Posterior vena cava (tissue), 2 donors: ENCODE results near the gene OR7A10. TPM values are rescaled to one million over a fixed set of nuclear protein-coding genes. Genes with fewer than 3 reads are reported as not detected.
"Not testable (repeated sequence)": the region's sequence is repeated elsewhere in the genome, so short reads cannot be mapped to it uniquely, and the experiment has no call there.

ENCODE experiments used
- DNase-seq: peaks from one replicate; pipeline ENCODE4 v3.0.0-alpha.2; 2020; ENCODE audit warnings: low spot score
- intact Hi-C, 2 donors: fragments of 100-400 bp; cut with DNase I; formaldehyde crosslinking; loops; one replicate each; pipeline versions ENCODE4 v1.14.1 to v1.14.2; 2022 to 2023
- total RNA-seq, 2 donors: library from RNA; stranded (reverse); fragmentation: NEBNext Ultra II Directional; extraction: Animal tissue kit (Norgen Biotek cat#: 25700); gene quantifications; one replicate each; pipeline ENCODE4 v1.2.1, GENCODE V29; 2021
- donor health status: DM: yes; HTN: yes; CAD: no.
- donor health status: DM: yes; HTN: yes; CAD: no.

The OR7A10 gene
- total RNA-seq, 2 donors from 2014 or later = not detected

- intact Hi-C loops = no loop called here
- DNase-seq = no peak
These were observed 50.0 kb downstream of the OR7A10 start for GRCh38 chr19:14798760-14799159.

GRCh38 chr19:14796021-14796420 lies 52.7 kb downstream of the OR7A10 start:
- no peak for DNase-seq
- intact Hi-C loops = no loop called here

- no peak for DNase-seq
- intact Hi-C loops = no loop called here
These were observed 53.5 kb downstream of the OR7A10 start for GRCh38 chr19:14795078-14795721.

- intact Hi-C loops, DNase-seq: not testable (repeated sequence)
These were observed 56.5 kb downstream of the OR7A10 start for GRCh38 chr19:14792250-14792649.

Other genes with a start within 250 kb of the OR7A10 start
- gene ADGRE3, start 174.1 kb downstream of the OR7A10 start, total RNA-seq = under 1 TPM in 1 of 2 donors, not detected in 1; 0.23 TPM
- gene ZNF333, start 158.9 kb downstream of the OR7A10 start, total RNA-seq = 10 to 100 TPM; 17.5 to 20.3 TPM
- gene ADGRE2, start 70.4 kb downstream of the OR7A10 start, total RNA-seq = 1 to 10 TPM; 4.0 to 4.3 TPM
- not detected for gene OR7A5, start 13.7 kb downstream of the OR7A10 start, total RNA-seq
- not detected for gene OR7C1, start 13.7 kb downstream of the OR7A10 start, total RNA-seq
- not detected for gene OR7A17, start 37.2 kb upstream of the OR7A10 start, total RNA-seq
- not detected for gene OR7C2, start 92.6 kb upstream of the OR7A10 start, total RNA-seq
- not detected for gene SLC1A6, start 130.9 kb upstream of the OR7A10 start, total RNA-seq
- not detected for gene CASP14, start 200.6 kb upstream of the OR7A10 start, total RNA-seq
- not detected for gene OR1I1, start 233.3 kb upstream of the OR7A10 start, total RNA-seq